GM12878 (cell line): ENCODE results near the gene DHX16. TPM values are rescaled to one million over a fixed set of nuclear protein-coding genes. Genes with fewer than 3 reads are reported as not detected.

Experiments used
- ATAC-seq: fragments of 200-7000 bp; cut with Tn5 transposase; 3 replicates; pipeline ENCODE4 v1.9.1; 2020; ENCODE audit warnings: mild to moderate bottlenecking, moderate library complexity
- BruUV-seq: library from RNA; stranded (reverse); fragments of 400-500 nt; replicated peaks from 2 replicates; lab custom pipeline; 2021; lab: Mats Ljungman, UMichigan
- CTCF ChIA-PET: fragments of 300-600 bp; sonication (Branson Sonifier 250); formaldehyde crosslinking; extraction: SDS; loops from one replicate; lab custom pipeline; 2021; ENCODE audit warnings: inconsistent platforms; lab: Yijun Ruan, JAX
- POLR2A ChIA-PET: fragments of 350-600 bp; formaldehyde crosslinking; extraction: SDS; loops from one replicate; lab custom pipeline; 2021; ENCODE audit warnings: inconsistent platforms; lab: Charles Lee
- RAD21 ChIA-PET: fragments of 300-600 bp; sonication (Branson Sonifier 250); formaldehyde crosslinking; loops from one replicate; lab custom pipeline; 2023; ENCODE audit warnings: antibody characterized with exemption; ENCODE audit not compliant: unreplicated experiment; lab: Charles Lee
- SMC1A ChIA-PET: fragments of 300-600 bp; sonication (Branson Sonifier 250); formaldehyde crosslinking; loops from one replicate; lab custom pipeline; 2023; ENCODE audit not compliant: unreplicated experiment, uncharacterized antibody; lab: Charles Lee
- DNase-seq: peaks from one replicate; pipeline ENCODE4 v3.0.0-alpha.2; 2011; ENCODE audit warnings: low read depth, low spot score
- FAIRE-seq: peaks from 3 replicates; lab custom pipeline; 2011; peaks lifted over from hg19 to GRCh38; lab: Jason Lieb, UNC
- H2AFZ ChIP-seq: 2 replicates; pipeline ENCODE4 v1.6.0; 2011; ENCODE audit warnings: low read depth, low read length, control low read depth; ENCODE audit not compliant: control insufficient read depth
- H3K27ac ChIP-seq: 2 replicates; pipeline ENCODE4 v1.5.1; 2011; ENCODE audit warnings: control low read depth; ENCODE audit not compliant: control insufficient read depth, insufficient read depth
- H3K27me3 ChIP-seq, 2 experiments: replicated peaks in 1 of 2; 2 replicates each; pipeline versions ENCODE4 v1.6.0 to v1.6.1; 2011; ENCODE audit warnings: low read length in 1 of 2; ENCODE audit not compliant: control insufficient read depth in 2 of 2, insufficient read depth in 2 of 2
- H3K36me3 ChIP-seq, 2 experiments: 2 replicates each; pipeline ENCODE4 v1.5.1; 2011; ENCODE audit warnings: low read length in 1 of 2; ENCODE audit not compliant: control insufficient read depth in 2 of 2, insufficient read depth in 2 of 2
- H3K4me1 ChIP-seq: 2 replicates; pipeline ENCODE4 v1.6.1; 2011; ENCODE audit warnings: mild to moderate bottlenecking, low read length, moderate library complexity, mixed read lengths; ENCODE audit not compliant: control insufficient read depth, insufficient read depth
- H3K4me2 ChIP-seq: 2 replicates; pipeline ENCODE4 v1.6.0; 2011; ENCODE audit warnings: control low read depth; ENCODE audit not compliant: control insufficient read depth, insufficient read depth
- H3K4me3 ChIP-seq: fragments of 200-600 bp; sonication (generic); 2 replicates; pipeline ENCODE4 v1.5.1; 2016
- H3K79me2 ChIP-seq: 2 replicates; pipeline ENCODE4 v1.6.0; 2011; ENCODE audit warnings: low read length; ENCODE audit not compliant: control insufficient read depth, insufficient read depth
- H3K9ac ChIP-seq: 2 replicates; pipeline ENCODE4 v1.8.0; 2011; ENCODE audit warnings: low read length, control low read depth, mixed read lengths; ENCODE audit not compliant: control insufficient read depth, insufficient read depth
- H3K9me3 ChIP-seq: replicated peaks from 3 replicates; pipeline ENCODE4 v1.5.1; 2011; ENCODE audit warnings: mild to moderate bottlenecking, low read length; ENCODE audit not compliant: control insufficient read depth, insufficient read depth
- H4K20me1 ChIP-seq: 2 replicates; pipeline ENCODE4 v1.6.0; 2011; ENCODE audit not compliant: control insufficient read depth, insufficient read depth
- ATF2 ChIP-seq: IDR thresholded peaks from 2 replicates; pipeline ENCODE4 v1.6.1; 2012; ENCODE audit warnings: low read length, inconsistent platforms
- BHLHE40 ChIP-seq, 2 experiments: fragments of 450-650 bp in 1 of 2; IDR thresholded peaks; 2 replicates each; pipeline ENCODE4 v1.6.1; 2011 to 2017; ENCODE audit warnings: low read depth in 2 of 2, borderline replicate concordance in 1 of 2, improper control_type of control experiment in 1 of 2, low read length in 1 of 2, mild to moderate bottlenecking in 1 of 2
- MTA2 ChIP-seq: fragments of 450-650 bp; IDR thresholded peaks from 2 replicates; pipeline ENCODE4 v1.6.1; 2016; ENCODE audit warnings: low read depth, mild to moderate bottlenecking, moderate library complexity
- POLR2AphosphoS2 ChIP-seq: IDR thresholded peaks from 2 replicates; pipeline ENCODE4 v1.6.1; 2011; ENCODE audit warnings: low read depth, mild to moderate bottlenecking, low read length, improper control_type of control experiment, moderate library complexity
- RELB ChIP-seq: fragments of 450-650 bp; IDR thresholded peaks from 2 replicates; pipeline ENCODE4 v1.6.1; 2017; ENCODE audit warnings: low read depth, mild to moderate bottlenecking, moderate library complexity
- SP1 ChIP-seq: IDR thresholded peaks from one replicate; pipeline ENCODE4 v1.6.1; 2011; ENCODE audit warnings: low read depth, low read length
- ZNF687 ChIP-seq: fragments of 450-650 bp; IDR thresholded peaks from 2 replicates; pipeline ENCODE4 v1.6.1; 2017; ENCODE audit warnings: mild to moderate bottlenecking, moderate library complexity
- WGBS: methylation state at CpG from one replicate; pipeline ENCODE4 v1.1.6; 2016; ENCODE audit warnings: low lambda C conversion rate; ENCODE audit not compliant: insufficient replicate concordance, insufficient coverage; ENCODE audit errors: missing lambda C conversion rate; 5-methylcytosine and 5-hydroxymethylcytosine counted together
- in situ Hi-C: fragments of 300-500 bp; cut with MboI; formaldehyde crosslinking; loops from 9 replicates; pipeline ENCODE4 v1.14.3; 2018; ENCODE audit warnings: mixed read lengths
- intact Hi-C: fragments of 100-400 bp; cut with micrococcal nuclease; formaldehyde crosslinking; loops from one replicate; pipeline ENCODE4 v1.14.2; 2022; ENCODE audit not compliant: unreplicated experiment
- polyA plus RNA-seq, 11 experiments: library from polyadenylated mRNA; depleted of rRNA in 4 of 11; unstranded in 6 of 11; stranded (reverse) in 5 of 11; fragments of >200 nt; fragmentation: Nextera tagmentation in 4 of 11; fragmentation: Illumina TruSeq in 1 of 11; extraction: Ambion mirVana in 4 of 11; extraction: Trizol in 1 of 11; gene quantifications; 1 replicate in 1 of 11; 2 replicates in 10 of 11; pipeline versions ENCODE4 v1.2.1 to v1.2.3, GENCODE V29; 2011 to 2016; ENCODE audit warnings: inconsistent platforms in 2 of 11, missing spikeins in 2 of 11, low read depth in 1 of 11
- total RNA-seq, 4 experiments: library from RNA; depleted of rRNA in 3 of 4; stranded (reverse); fragments of >200 nt in 3 of 4; fragmentation: Illumina TruSeq in 1 of 4; extraction: Trizol in 1 of 4; gene quantifications; 2 replicates each; pipeline versions ENCODE4 v1.2.1 to v1.2.3, GENCODE V29; 2013 to 2021

DHX16 gene
- total and polyA plus RNA-seq, 10 of the 15 experiments (the other 5 are each of a cell fraction or from before 2014, with no cell fraction given): 10.1 to 41.4 (median 38.3) TPM

GRCh38 chr6:30610065-30610464, 62.7 kb downstream of the DHX16 start:
- no peaks in the 10 kb centered on the region for H3K9me3 ChIP-seq
- ChIA-PET SMC1A (interaction anchor here (1.2 to 1.4 kb wide), 3 partner anchors 9 to 61 kb away, joined by 3 read pairs; no protein-coding TSS in a partner anchor), CTCF (interaction anchor here (0.8 to 1.5 kb wide), 5 partner anchors 13 to 121 kb away, joined by 3 to 6 read pairs (median 4); no protein-coding TSS in a partner anchor), RAD21 (interaction anchor here (0.8 to 1.0 kb wide), 2 partner anchors 10 to 63 kb away, joined by 3 read pairs; partner anchors contain the start of gene DHX16), POLR2A (interaction anchor here (0.6 to 1.0 kb wide), 5 partner anchors 11 to 1029 kb away, joined by 3 to 8 read pairs (median 5); no protein-coding TSS in a partner anchor)
- peaks cover 3% of the 10 kb centered on the region for H3K4me1 ChIP-seq
- H4K20me1 ChIP-seq: 0 out of 2 replicates have a peak, but pooled peaks cover 8% of the 10 kb centered on the region
- H3K9ac ChIP-seq: no peak overlapping the region
- H3K79me2 ChIP-seq: peaks cover 19% of the 10 kb centered on the region
- H3K36me3 ChIP-seq: peaks cover 11 to 57% of the 10 kb centered on the region in 2 experiments
- H3K27me3 ChIP-seq: no peaks in the 10 kb centered on the region
- no peak overlapping the region for H3K4me3 ChIP-seq
- DNase-seq (no peak), ATAC-seq (no peak), FAIRE-seq (no peak)
- H2AFZ ChIP-seq: no peak overlapping the region
- BruUV-seq: no TSS peak
- TF ChIP-seq BHLHE40 (IDR thresholded peaks at IDR 0.05; ENCODE audit: borderline replicate concordance in 1 of 2, low read depth in 2 of 2, low read length in 1 of 2): no peak
- no peak for TF ChIP-seq ATF2
- TF ChIP-seq POLR2AphosphoS2: peak; percentile 18; the same call in 1 of the 2 replicates
- no peak for TF ChIP-seq SP1
- no peak for TF ChIP-seq MTA2
- no peak for TF ChIP-seq RELB
- no peak for TF ChIP-seq ZNF687
- intact Hi-C loops: no loop called here
- no peak overlapping the region for H3K4me2 ChIP-seq
- in situ Hi-C loops: no loop called here
- no peak overlapping the region for H3K27ac ChIP-seq
- WGBS: 15% methylated on average over 4 of the region's 4 CpGs
